H1 (cell line): ENCODE measurements around the gene MSANTD7. TPM values are rescaled to one million over a fixed set of nuclear protein-coding genes. Genes with fewer than 3 reads are reported as not detected.

Experiments
- BACH1 ChIP-seq: IDR thresholded peaks from 2 replicates; pipeline ENCODE4 v1.6.1; 2012; ENCODE audit warnings: low read length, improper control_type of control experiment
- CBX5 ChIP-seq: fragments of 300-800, 300-1000 bp; sonication (generic); IDR thresholded peaks from 2 replicates; pipeline ENCODE4 v1.7.1; 2016; ENCODE audit warnings: antibody characterized with exemption, low read length, low read depth
- CBX8 ChIP-seq: fragments of 300-800, 300-1000 bp; sonication (generic); IDR thresholded peaks from 2 replicates; pipeline ENCODE4 v1.7.1; 2016; ENCODE audit warnings: low read depth, low read length, borderline replicate concordance
- CEBPB ChIP-seq: IDR thresholded peaks from 2 replicates; pipeline ENCODE4 v1.6.1; 2012; ENCODE audit warnings: low read depth, low read length
- FOSL1 ChIP-seq: IDR thresholded peaks from 2 replicates; pipeline ENCODE4 v1.6.1; 2011; ENCODE audit warnings: mild to moderate bottlenecking, low read depth, low read length, moderate library complexity; ENCODE audit not compliant: insufficient read depth
- JUN ChIP-seq: IDR thresholded peaks from 2 replicates; pipeline ENCODE4 v1.6.1; 2011; ENCODE audit warnings: low read depth, mild to moderate bottlenecking, improper control_type of control experiment, low read length
- JUND ChIP-seq: IDR thresholded peaks from 2 replicates; pipeline ENCODE4 v1.6.1; 2011; ENCODE audit warnings: mild to moderate bottlenecking, improper control_type of control experiment, low read length
- MAFK ChIP-seq: IDR thresholded peaks from 2 replicates; pipeline ENCODE4 v1.6.1; 2012; ENCODE audit warnings: low read depth, mild to moderate bottlenecking, improper control_type of control experiment, low read length
- PHF8 ChIP-seq: fragments of 200-600 bp; sonication (generic); conservative IDR thresholded peaks from 2 replicates; pipeline ENCODE4 v1.7.1; 2012; ENCODE audit warnings: low read depth, mild to moderate bottlenecking, inconsistent platforms, low read length, moderate library complexity
- POLR2AphosphoS5 ChIP-seq: IDR thresholded peaks from 2 replicates; pipeline ENCODE4 v1.6.1; 2011; ENCODE audit warnings: low read depth, low read length
- SAP30 ChIP-seq: fragments of 300-600 bp; sonication (generic); IDR thresholded peaks from 2 replicates; pipeline ENCODE4 v1.7.1; 2012; ENCODE audit warnings: low read length, moderate library complexity, mild to moderate bottlenecking, inconsistent platforms; ENCODE audit not compliant: insufficient read depth, insufficient replicate concordance
- SIRT6 ChIP-seq: IDR thresholded peaks from one replicate; pipeline ENCODE4 v1.7.1; 2012; ENCODE audit warnings: low read length, inconsistent platforms
- SP2 ChIP-seq: IDR thresholded peaks from 2 replicates; pipeline ENCODE4 v1.6.1; 2012; ENCODE audit warnings: mild to moderate bottlenecking, low read length, inconsistent platforms
- SUZ12 ChIP-seq: fragments of 200-600 bp; sonication (generic); IDR thresholded peaks from 2 replicates; pipeline ENCODE4 v1.6.1; 2012; ENCODE audit warnings: mild to moderate bottlenecking, inconsistent platforms, low read length, moderate library complexity, mixed read lengths
- TCF12 ChIP-seq: IDR thresholded peaks from 2 replicates; pipeline ENCODE4 v1.6.1; 2011; ENCODE audit warnings: low read depth, mild to moderate bottlenecking, low read length
- YY1 ChIP-seq: IDR thresholded peaks from 2 replicates; pipeline ENCODE4 v1.6.1; 2011; ENCODE audit warnings: low read depth, mild to moderate bottlenecking, low read length
- polyA plus RNA-seq, 7 experiments: library from polyadenylated mRNA; depleted of rRNA in 3 of 7; stranded (reverse) in 5 of 7; unstranded in 2 of 7; fragments of >200 nt in 5 of 7; fragments of 200-250 nt in 2 of 7; gene quantifications; 1 replicate in 5 of 7; 2 replicates in 1 of 7; 4 replicates in 1 of 7; pipeline versions ENCODE4 v1.2.1 to v1.2.3, GENCODE V29; 2011 to 2013; ENCODE audit warnings: missing spikeins in 2 of 7, mixed read lengths in 2 of 7
- total RNA-seq: library from RNA; stranded (reverse); fragmentation: NEBNext Ultra II Directional; extraction: Animal tissue kit (Norgen Biotek cat#: 25700); gene quantifications from 2 replicates; pipeline ENCODE4 v1.2.1, GENCODE V29; 2021
- TF ChIP-seq, protein P1 (sequence below): IDR thresholded peaks from 2 replicates; pipeline ENCODE4 v1.6.1; 2012; ENCODE audit warnings: inconsistent platforms
- TF ChIP-seq, protein P2 (sequence below), 3 experiments: IDR thresholded peaks; 1 replicate in 2 of 3; 2 replicates in 1 of 3; pipeline versions ENCODE4 v1.5.1 to v1.6.1; 2011; ENCODE audit warnings: low read length in 3 of 3, mild to moderate bottlenecking in 3 of 3, inconsistent platforms in 2 of 3, low read depth in 1 of 3, moderate library complexity in 1 of 3; ENCODE audit not compliant: insufficient read depth in 1 of 3; ENCODE audit errors: control extremely low read depth in 1 of 3
- TF ChIP-seq, protein P3 (sequence below): IDR thresholded peaks from 2 replicates; pipeline ENCODE4 v1.6.1; 2011; ENCODE audit warnings: low read depth, mild to moderate bottlenecking, low read length; ENCODE audit not compliant: insufficient read depth

The MSANTD7 gene
- total and polyA plus RNA-seq, 2 of the 8 experiments (the other 6 are each of a cell fraction or from before 2014, with no cell fraction given) = 5.0 to 15.2 TPM

DNA sequence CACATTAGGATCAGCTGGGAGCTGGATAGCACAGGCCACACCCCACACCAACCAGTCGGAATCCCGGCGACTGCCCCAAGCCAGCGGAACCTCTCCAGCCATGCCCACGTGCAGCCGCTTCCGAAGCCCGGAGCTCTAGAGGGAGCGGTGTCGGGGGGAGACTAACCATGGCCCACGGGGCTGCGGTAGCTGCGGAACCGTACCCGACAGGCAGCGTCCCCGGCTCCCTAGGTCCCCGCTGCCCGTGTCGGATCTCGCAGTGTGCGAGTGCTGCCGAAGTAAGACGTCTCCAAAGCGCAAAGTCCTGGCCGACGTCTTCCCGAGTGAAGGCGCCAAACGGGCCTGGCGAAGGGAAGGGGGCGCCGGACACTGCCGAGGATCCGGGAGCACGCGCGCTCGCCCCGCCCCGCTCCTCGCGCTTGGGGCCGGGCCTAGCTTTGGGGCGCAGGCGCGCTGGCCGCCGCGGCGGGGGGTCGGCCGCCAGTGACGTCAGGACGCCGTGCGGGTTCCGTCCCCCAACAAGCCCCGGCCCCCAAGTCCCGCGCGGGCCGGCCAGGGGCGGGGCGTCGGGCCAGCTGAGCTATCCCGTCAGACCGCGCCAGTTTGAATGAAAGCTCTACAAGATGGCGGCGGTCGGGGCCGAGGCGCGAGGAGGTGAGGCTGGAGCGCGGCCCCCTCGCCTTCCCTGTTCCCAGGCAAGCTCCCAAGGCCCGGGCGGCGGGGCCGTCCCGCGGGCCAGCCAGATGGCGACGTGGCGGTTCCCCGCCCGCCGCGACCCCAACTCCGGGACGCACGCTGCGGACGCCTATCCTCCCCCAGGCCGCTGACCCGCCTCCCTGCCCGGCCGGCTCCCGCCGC is 40.4 kb downstream of the MSANTD7 start, which contains the start of gene SUV39H2 (continued):
- TF ChIP-seq, protein P1, sequence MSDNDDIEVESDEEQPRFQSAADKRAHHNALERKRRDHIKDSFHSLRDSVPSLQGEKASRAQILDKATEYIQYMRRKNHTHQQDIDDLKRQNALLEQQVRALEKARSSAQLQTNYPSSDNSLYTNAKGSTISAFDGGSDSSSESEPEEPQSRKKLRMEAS = peak; percentile 94
- TF ChIP-seq PHF8 (peak; percentile 83), SP2 (no peak), SUZ12 (no peak), SAP30 (no peak), SIRT6 (no peak), JUND (no peak), POLR2AphosphoS5 (peak; percentile 92), TCF12 (no peak), CBX5 (no peak), CBX8 (no peak), YY1 (peak; percentile 96), FOSL1 (no peak), JUN (no peak), CEBPB (no peak), MAFK (no peak), BACH1 (no peak)
- TF ChIP-seq, protein P2, sequence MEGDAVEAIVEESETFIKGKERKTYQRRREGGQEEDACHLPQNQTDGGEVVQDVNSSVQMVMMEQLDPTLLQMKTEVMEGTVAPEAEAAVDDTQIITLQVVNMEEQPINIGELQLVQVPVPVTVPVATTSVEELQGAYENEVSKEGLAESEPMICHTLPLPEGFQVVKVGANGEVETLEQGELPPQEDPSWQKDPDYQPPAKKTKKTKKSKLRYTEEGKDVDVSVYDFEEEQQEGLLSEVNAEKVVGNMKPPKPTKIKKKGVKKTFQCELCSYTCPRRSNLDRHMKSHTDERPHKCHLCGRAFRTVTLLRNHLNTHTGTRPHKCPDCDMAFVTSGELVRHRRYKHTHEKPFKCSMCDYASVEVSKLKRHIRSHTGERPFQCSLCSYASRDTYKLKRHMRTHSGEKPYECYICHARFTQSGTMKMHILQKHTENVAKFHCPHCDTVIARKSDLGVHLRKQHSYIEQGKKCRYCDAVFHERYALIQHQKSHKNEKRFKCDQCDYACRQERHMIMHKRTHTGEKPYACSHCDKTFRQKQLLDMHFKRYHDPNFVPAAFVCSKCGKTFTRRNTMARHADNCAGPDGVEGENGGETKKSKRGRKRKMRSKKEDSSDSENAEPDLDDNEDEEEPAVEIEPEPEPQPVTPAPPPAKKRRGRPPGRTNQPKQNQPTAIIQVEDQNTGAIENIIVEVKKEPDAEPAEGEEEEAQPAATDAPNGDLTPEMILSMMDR (IDR thresholded peaks at IDR 0.05; ENCODE audit: control extremely low read depth in 1 of 3, insufficient read depth in 1 of 3, low read depth in 1 of 3, low read length in 3 of 3) = 0 out of 4 replicates have a peak, but pooled peaks of 1 of the 3 experiments have one; percentile 2
- TF ChIP-seq, protein P3, sequence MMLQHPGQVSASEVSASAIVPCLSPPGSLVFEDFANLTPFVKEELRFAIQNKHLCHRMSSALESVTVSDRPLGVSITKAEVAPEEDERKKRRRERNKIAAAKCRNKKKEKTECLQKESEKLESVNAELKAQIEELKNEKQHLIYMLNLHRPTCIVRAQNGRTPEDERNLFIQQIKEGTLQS = no peak
